ENCODE results near the gene TMPRSS9.

The TMPRSS9 gene

DNA sequence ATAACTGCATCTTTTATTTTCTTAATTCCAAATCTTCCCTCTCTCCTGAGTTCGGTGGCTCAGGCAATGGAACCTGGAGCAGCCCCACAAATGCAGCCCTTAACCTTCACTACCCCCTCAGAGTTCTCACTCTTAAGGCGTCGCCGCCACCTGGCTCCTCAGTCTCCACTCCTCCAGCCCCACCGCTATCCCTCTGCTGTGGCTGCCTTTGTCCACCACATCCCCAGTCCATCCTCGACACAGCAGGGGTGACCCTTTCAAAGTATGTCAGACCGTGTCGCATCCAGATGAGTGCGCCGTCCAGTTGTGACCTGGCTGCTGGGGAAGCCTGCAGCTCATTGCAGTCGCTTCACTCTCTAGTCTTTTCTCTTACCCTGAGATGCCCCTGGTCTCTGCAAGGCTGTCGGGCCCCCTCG lies 30.6 kb upstream of the TMPRSS9 start:
- no peak for DNase-seq (ENCODE audit: low read depth, low spot score)

DNA sequence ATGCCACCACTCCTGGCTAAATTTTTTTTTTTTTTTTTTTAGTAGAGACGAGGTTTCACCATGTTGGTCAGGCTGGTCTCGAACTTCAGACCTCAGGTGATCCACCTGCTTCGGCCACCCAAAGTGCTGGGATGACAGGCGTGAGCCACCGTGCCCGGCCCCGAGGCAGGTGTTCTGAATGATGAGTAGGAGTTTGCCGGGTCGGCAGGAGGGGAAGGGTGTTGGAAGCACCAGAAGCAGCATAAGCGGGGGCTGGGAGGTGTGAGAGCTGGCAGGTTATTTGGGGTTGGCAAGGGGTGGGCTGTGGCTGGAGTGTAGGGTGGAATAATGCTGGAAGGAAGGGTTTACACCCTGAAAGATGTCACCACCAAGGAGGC lies 29.8 kb upstream of the TMPRSS9 start:
- no peak for DNase-seq (ENCODE audit: low read depth, low spot score)

DNA sequence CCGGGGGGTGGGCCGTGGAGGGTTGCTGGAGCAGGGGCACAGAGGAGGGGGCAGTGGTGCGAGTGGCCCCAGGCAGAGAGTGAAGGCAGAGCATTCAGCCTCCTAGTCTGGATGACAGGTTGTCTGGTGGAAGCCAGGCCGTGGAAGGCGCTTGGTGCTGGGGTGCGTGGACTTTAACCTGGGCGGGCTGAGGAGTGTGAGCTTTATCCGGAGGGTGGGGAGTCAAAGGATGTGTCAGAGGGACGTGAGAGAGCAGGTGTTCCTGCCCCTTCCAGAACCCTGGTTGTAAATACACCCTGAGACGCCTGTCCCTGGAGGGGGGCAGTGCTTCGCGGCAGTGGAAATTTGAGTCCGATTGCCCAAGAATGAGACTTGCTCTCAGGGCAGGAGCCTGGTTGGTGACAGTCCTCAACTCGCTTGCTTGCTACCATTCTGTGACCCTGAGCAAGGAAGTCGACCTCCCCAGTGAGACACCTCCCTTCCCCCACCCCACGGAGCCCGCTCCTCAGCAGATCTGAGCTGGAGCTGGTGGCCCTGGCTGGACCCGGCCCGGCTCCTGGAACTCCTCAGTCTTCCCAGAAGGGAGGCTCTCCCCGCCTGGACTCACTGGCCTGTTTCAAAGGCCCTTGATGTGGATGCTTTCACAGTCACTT lies 29.3 kb upstream of the TMPRSS9 start:
- DNase-seq (ENCODE audit: low read depth, low spot score), result no peak

DNA sequence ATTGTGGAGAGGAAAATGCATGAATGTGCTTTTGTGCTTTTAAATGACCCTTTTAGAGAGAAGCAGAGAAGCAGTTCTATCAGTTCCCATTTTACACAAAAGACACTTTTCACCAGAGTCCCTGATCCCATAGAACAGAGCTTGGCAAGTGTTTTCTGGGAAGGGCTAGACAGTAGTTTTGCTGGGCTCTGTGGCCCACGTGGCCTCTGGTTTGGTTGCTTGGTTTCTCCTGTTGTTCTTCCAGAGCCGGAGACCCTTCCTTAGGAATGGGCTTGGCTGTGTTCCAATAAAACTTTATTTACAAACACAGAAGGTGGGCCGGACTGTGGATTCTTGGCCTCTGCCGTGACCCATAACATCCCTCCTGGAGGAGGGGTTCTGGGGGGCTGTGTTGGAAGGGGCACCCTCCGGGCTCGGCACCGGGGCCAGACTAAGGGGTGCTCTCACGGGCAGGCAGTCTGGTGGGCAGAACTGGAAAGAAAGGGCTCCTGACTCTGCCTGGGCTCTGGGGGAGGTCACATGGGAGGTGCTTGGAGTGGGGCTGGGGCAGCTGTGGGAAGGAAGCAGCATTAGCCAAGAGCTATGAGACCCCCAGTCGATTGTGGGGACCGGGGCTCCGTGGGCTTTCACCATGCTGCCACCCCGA lies 28.3 kb upstream of the TMPRSS9 start:
- no peak for DNase-seq (ENCODE audit: low read depth, low spot score)

DNA sequence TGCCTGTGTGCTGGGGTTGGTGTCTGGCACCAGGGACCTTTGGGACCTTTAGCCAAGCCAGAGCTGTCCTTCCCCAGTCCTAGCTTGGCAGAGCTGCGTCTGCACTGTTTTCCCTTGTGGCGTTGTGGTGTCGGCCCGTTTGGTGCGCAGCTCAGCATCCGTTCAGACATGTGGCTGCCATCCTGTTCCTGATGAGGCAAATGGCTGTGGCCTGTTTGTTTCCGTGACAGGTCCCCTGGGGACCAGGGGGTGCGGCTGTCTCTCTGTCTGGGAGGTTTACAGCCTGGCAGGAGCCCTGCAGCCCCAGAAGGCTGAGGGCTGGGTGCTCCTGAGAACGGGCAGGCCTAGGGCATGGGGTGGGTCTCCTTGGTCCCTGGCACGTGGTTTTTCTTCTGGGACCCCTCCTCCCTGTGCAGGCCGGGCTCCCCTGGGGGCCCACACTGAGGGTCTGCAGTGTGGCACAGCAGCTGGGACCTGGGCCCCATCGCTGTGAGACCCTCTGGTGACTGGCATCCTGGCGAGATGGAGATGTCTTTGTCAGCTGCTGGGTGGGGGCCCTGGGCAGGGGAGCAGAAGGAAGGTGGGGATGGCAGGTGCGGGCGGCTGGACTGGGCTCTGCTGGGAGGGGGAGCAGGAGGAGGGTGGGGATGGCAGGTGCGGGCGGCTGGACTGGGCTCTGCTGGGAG lies 27.6 kb upstream of the TMPRSS9 start:
- DNase-seq (ENCODE audit: low read depth, low spot score), result no peak

DNA sequence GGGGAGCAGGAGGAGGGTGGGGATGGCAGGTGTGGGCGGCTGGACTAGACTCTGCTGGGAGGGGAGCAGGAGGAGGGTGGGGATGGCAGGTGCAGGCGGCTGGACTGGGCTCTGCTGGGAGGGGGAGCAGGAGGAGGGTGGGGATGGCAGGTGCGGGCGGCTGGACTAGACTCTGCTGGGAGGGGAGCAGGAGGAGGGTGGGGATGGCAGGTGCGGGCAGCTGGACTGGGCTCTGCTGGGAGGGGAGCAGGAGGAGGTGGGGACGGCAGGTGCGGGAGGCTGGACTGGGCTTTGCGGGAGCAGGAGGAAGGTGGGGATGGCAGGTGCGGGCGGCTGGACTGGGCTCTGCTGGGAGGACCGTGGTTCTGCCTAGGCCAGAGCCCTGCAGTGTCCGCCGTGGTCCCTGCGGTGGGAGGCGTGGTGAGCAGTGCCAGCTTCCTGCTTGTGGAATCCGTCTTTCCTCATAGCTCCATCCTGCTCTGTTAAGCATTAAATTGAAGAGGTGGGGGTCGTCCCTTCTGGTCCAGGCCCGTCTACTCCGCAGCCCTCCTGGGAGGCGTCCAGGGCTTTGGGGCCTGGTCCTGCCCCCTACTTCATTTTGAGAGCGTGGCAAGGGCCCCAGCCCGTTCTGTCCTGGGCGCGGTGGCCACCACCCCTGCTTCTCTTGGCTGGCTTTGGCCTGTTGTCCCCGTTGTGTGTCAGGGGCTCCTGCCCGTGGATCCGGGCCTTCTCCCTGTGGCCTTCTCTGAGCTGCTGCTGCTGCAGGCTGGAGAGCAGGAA lies 26.8 kb upstream of the TMPRSS9 start:
- DNase-seq (ENCODE audit: low read depth, low spot score), result no peak

DNA sequence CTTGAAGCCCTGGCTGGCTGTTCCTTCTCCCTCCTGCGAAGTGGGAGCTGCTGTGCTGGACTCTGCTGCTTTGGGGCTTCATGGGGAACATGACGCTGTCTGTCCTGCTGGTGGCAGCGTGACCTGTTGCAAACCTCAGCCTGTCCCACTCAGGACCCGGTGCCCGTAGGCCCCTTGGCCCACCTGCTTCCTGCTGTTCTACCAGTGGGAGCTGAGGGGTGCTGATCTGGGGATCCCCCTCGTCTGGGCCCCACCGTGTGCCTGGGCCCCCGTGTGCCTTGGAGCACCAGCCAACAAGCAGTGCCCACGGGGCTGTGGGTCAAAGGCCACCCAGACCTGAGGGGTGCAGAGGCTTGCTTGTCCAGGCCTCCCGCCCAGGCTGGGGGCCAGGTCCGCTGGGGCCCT lies 26.3 kb upstream of the TMPRSS9 start:
- DNase-seq (ENCODE audit: low read depth, low spot score), result no peak

DNA sequence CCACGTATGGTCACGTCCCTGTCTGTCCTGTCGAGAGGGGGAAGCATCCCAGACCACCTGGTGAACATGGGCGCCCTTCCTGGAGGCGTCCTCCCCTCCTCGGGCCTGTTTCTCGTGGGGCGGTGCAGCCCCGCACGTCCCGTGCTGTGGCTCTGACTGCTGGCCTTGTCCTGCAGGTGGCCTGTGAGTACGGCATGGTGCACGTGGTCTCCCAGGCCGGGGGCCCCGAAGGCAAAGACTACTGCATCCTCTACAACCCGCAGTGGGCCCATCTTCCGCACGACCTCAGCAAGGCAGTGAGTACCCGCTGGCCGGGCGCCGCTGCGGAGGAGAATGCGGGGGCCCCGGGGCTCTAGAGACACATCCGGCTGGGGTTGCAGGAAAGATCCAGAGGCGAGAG lies 25.6 kb upstream of the TMPRSS9 start:
- DNase-seq (ENCODE audit: low read depth, low spot score), result no peak

DNA sequence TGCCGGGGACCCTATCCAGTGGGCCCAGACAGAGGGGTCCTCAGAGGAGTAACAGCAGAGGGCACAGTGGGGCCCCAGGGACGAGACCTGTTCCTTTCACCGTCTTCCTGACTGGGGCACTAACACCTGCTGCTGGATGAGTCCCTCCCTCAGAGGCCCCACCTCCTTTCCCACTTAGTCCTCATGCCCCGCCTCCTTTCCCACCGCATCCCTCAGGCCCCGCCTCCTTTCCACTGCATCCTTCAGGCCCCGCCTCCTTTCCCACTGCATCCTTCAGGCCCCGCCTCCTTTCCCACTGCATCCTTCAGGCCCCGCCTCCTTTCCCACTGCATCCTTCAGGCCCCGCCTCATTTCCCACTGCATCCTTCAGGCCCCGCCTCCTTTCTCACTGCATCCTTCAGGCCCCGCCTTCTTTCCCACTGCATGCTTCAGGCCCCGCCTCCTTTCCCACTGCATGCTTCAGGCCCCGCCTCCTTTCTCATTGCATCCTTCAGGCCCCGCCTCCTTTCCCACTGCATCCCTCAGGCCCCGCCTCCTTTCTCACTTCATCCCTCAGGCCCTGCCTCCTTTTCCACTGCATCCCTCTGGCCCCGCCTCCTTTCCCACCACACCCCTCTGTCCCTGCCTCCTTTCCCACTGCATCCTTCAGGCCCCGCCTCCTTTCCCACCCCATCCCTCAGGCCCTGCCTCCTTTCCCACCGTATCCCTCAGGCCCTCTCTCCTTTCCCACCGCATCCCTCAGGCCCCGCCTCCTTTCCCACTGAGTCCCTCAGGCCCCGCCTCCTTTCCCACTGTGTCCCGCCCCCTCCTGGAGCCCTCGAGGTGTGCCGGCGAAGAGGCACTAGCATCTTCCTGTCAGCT lies 24.8 kb upstream of the TMPRSS9 start:
- DNase-seq (ENCODE audit: low read depth, low spot score), result no peak

DNA sequence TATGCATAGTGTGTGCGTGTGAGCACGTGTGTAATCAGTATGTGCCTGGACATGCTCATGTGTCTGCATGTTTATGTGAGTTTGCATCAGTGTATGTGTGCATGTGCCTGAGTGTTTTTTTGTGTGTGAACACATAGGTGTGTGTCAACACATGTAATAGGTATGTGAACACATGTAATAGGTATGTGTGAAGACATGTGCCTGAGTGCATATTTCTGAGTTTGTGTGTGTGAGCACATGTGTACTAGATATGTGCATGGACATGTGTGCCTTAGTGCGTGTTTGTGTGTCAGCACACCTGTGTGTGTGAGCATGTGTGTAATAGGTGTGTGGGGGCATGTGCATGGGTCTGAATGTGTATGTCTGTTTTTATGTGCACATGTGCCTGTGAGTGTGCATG lies 24.2 kb upstream of the TMPRSS9 start:
- no peak for DNase-seq (ENCODE audit: low read depth, low spot score)

DNA sequence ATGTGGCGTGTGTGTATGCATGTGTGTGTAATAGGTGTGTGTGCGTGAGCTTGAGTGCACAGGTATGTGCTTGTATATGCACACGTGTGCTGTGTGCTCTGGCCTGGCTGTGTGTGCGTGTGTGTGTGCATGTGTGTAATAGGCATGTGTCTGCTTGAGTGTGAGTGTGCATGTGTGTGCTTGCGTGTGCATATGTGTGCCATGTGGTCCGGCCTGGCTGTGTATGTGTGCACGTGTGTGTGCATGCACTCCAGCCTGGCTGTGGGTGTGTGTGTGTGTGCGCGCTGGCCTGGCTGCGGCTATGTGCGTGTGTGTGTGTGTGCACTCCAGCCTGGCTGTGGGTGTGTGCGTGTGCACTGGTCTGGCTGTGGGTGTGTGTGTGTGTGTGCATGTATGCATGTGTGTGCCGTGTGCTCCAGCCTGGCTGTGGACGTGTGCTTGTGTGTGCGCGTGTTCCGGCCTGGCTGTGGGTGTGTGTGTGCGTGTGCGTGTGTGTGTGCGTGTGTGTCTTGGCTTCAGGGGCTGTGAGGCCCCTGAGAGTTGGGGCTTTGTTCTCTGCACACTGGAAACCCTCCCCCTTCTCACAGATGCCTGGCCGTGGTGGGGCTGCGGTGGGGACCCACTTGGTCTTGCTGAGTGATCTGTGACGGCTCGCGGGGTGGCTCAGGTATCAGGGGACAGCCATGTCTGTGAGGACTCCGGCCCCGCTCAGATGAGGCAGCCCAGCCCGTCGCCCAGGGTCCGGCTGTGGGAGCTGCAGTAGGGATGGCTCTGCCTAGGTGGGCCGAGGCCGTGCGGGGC lies 23.3 kb upstream of the TMPRSS9 start:
- DNase-seq (ENCODE audit: low read depth, low spot score), result no peak

DNA sequence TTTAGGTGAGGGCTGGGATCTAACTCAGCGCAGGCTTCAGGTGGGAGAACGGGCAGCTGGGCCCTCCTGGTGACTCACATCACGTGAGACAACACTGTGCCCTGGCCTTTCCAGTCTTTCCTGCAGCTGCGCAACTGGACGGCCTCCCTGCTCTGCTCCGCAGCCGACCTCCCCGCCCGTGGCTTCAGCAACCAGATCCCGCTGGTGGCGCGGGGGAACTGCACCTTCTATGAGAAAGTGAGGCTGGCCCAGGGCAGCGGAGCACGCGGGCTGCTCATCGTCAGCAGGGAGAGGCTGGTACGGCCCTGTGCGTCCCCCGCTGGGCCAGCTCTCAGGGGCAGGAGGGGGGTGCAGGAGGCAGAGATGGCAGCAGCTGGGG lies 22.7 kb upstream of the TMPRSS9 start:
- no peak for DNase-seq (ENCODE audit: low read depth, low spot score)

DNA sequence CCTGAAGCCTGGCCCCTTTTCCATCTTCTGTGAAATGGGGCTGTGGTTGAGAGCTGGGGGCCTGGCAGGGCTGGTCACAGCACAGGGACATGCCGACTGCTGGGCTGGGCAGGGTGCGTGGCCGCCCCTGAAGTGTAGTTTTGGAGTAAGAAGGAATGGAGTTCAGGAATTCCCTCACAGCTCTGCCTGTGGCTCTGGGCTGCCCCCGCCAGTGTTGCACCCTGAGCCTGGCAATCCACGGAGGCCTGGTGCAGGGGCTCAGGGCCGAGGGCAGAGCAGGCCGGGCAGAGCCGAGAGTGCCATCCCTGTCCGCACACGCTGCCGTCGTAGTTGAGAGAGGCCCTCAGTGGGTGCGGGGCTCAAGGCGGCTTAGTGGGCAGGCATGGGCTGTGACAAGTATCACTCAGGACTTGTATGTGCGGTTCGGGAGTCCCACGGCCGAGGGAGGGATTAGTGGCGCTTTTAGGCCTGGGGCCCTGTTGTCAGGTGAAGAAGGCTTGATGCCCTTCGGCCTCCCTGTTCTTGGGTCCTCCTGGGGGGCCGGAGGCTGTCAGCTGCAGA lies 21.9 kb upstream of the TMPRSS9 start:
- DNase-seq (ENCODE audit: low read depth, low spot score), result no peak

DNA sequence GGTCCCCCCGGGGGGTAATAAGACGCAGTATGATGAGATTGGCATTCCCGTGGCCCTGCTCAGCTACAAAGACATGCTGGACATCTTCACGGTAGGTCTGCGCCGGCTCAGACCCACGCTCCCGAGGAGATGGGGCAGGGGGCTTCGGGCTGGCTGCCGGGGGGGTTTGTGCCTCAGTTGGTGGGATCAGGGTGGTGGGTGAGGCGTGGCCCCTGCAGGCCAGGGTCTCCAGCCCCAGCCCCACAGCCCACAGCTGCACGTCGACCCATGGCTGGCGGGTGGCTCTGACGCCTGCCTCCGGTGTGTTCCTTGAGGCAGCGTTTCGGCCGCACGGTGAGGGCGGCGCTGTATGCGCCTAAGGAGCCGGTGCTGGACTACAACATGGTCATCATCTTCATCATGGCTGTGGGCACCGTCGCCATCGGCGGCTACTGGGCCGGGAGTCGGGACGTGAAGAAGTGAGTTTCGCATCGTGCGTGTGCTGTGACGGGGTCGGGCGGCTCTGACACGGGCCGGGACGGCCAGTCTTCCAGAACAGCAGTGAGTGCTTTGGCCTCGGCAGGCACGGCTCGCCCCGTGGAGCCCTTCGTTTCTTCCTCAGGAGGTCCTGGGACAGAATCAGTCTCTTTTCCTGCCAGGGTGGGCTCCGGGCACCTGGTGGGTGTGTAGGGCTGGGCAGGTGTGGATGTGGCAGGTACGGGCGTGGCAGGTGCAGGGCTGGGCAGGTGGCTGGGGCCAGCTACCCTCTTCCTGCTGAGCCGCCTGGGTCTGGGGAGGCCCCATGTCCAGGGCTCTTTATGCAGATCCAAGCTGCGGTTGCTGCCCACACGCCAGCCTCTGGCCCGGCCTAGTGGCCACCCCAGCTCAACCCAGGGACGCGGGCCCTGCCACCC lies 21.1 kb upstream of the TMPRSS9 start:
- DNase-seq (ENCODE audit: low read depth, low spot score), result no peak

DNA sequence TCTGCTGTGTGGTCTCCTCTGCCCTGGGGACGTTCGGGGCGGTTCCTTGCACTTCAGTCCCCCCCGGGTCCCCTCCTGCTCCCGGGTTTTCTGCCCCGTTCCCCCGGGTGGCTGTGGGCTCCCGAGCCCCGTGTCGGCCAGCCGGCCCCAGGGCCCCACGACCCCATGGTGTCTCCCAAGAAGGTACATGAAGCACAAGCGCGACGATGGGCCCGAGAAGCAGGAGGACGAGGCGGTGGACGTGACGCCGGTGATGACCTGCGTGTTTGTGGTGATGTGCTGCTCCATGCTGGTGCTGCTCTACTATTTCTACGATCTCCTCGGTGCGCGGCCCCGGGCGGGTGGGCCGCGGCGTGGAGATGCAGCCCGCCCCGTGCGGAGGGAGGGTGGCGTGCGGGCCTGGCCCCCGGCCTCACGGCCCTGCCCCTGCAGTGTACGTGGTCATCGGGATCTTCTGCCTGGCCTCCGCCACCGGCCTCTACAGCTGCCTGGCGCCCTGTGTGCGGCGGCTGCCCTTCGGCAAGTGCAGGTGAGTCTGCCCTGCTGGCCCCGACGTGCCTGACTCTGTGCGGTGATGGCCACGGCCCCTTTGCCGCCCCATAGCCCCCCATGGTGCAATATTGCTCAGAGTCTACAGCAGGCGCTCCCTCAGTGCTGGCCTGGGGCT lies 20.3 kb upstream of the TMPRSS9 start:
- no peak for DNase-seq (ENCODE audit: low read depth, low spot score)

DNA sequence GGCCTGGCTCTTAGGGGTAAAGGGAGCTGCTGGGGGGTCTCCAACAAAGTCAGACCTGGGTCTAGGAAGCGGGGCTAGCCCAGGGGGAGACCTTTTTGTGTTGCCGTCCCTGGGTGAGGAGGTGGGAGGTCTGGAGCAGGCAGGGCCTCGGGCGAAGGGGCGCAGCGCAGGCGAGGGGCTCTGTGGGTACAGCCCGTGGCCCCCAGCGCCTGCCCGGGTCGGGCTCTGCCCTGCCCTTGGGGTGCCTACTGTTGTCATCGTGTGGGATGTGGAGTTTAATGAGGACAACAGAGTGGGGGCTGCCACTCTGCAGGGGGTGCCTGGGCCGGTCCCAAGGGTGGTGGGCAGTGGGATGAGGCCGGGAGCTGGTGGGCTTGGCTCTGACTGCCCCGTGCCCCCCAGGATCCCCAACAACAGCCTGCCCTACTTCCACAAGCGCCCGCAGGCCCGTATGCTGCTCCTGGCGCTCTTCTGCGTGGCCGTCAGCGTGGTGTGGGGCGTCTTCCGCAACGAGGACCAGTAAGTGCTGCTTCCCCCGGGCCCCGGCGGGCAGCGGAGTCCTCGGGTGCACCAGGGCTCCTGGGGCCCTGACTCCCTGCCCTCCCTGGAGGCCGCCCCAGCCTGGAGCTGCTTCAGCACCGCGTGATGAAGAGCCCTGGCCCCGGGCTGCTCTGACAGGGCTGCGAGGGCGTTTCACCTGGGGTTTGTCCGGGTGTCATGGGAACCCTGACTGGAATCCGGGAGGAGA lies 19.4 kb upstream of the TMPRSS9 start:
- DNase-seq (ENCODE audit: low read depth, low spot score), result no peak

DNA sequence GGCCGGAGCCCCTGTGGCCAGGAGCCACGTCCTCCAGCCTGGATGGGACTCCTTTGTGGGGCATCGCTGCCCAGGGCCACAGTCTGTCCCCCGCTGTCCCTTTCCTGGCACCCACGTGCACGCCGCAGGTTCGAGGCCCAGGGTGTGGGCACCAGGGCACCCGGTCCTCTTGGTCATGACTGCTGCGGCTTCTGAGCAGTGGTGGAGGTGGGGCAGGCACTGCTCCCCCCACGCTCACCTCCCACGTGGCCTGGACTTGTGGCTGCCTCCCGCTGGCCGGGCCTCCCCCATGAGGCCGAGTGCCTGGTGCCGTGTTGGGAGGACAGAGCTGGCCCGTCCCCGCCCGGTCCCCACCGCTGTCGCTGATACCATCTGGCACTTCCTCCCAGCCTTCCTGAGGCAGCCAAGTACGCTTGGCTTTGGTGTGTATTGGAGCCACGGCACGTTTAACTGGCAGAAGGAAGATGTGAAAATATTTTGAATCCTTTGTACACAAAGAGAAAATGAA lies 18.8 kb upstream of the TMPRSS9 start:
- DNase-seq (ENCODE audit: low read depth, low spot score), result no peak

DNA sequence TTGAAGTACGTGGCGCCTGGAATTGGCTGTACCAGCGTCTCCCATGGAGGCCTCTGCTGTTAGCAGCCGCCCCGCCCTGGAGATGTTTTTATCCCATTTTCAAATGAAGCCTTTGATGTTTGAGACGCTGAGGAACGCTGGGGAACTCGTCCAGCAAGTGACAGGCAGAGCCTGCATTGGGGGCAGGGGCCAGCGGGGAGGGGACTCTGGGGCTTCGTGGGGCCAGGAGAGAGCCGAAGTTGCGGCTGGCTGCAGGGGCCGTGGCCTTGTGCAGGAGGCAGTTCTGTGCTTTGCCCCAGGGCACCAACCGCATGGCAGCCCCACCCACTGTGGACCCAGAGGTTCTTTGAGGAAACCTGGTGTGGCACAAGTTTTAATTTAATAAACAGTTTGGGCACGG lies 18.1 kb upstream of the TMPRSS9 start:
- no peak for DNase-seq (ENCODE audit: low read depth, low spot score)

Data from activated naive CD8-positive, alpha-beta T cell treated with anti-CD3 and anti-CD28 coated beads, Interleukin-2, amount 50 U/mL, for 16 hours (primary cell).